ENCODE results near the gene PAH. TPM values are rescaled to one million over a fixed set of nuclear protein-coding genes. Genes with fewer than 3 reads are reported as not detected.

The PAH gene
- total and polyA plus RNA-seq, 4 donors: 0.33 to 1.7 (median 0.79) TPM

Other genes with a start within 250 kb of the PAH start
- gene ASCL1, start 40.4 kb upstream of the PAH start, total RNA-seq: 10 to 100 TPM in 1 of 2 donors, 1 to 10 TPM in 1; 7.6 to 10.1 TPM
- 10 to 100 TPM; 37.3 to 46.1 TPM for gene ASCL1, start 40.4 kb upstream of the PAH start, polyA plus RNA-seq (ENCODE audit: insufficient read length in 2 of 2)